ENCODE data around the gene SPRED2.

The SPRED2 gene

DNA sequence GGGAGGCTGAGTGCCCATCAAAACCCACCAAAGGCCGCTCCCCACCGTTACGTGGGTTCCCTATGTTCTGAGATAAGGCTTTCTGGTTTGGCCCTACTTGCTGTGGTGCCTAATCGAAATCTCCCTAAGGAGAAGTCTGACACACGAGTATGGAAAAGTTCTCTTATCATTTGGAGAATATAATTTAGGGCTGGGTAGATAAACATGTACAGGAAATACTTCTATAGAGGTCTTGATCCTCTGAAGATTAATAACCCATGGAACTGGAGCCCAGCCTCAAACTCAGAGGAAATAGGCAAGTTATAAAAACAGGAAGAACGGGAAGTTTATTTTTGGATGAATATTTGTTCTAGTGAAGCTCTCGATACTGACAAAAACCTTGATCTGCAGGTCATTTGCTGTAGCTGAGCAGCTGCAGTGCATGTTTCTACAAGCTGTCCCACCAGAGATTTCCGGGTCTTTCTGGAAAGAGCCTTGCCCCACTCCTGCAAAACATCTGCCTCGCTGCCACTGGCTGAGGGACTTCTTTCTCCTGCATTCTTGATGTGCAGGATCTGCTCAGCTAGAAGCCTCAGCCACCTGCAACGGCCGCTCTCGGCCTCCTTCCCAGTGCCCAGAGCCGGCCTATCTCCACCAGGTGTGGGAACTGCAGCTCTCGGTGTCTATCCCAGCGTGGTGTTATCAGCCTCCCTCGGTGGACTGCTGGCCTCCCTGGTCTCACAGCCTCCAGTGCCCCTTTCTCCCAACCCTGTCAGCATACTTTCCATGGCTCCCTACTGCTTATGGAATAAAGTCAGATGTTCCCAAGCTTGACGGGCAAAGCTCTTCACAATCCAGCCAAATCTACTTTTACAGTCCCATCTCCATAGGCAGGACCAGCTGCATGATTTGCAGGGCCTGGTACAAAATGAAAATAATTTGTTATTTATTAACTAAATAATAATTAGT is 48.6 kb downstream of the SPRED2 start:
- ChIA-PET CTCF (interaction anchor here (1.0 to 1.3 kb wide), 4 partner anchors 10 to 169 kb away, joined by 3 to 4 read pairs (median 3); no protein-coding TSS in a partner anchor), POLR2A (interaction anchor here (0.8 to 1.4 kb wide), 4 partner anchors 16 to 53 kb away, joined by 3 to 5 read pairs (median 4); no protein-coding TSS in a partner anchor)
- H3K4me3 ChIP-seq (ENCODE audit: low read depth, low read length), result no peak overlapping the region; the same call in 1 of the 2 replicates
- TF ChIP-seq, protein P1, sequence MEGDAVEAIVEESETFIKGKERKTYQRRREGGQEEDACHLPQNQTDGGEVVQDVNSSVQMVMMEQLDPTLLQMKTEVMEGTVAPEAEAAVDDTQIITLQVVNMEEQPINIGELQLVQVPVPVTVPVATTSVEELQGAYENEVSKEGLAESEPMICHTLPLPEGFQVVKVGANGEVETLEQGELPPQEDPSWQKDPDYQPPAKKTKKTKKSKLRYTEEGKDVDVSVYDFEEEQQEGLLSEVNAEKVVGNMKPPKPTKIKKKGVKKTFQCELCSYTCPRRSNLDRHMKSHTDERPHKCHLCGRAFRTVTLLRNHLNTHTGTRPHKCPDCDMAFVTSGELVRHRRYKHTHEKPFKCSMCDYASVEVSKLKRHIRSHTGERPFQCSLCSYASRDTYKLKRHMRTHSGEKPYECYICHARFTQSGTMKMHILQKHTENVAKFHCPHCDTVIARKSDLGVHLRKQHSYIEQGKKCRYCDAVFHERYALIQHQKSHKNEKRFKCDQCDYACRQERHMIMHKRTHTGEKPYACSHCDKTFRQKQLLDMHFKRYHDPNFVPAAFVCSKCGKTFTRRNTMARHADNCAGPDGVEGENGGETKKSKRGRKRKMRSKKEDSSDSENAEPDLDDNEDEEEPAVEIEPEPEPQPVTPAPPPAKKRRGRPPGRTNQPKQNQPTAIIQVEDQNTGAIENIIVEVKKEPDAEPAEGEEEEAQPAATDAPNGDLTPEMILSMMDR (IDR thresholded peaks at IDR 0.05; ENCODE audit: insufficient read depth, low read length, missing control alignments), result no peak
- DNase-seq (ENCODE audit: low read depth, low spot score), result no peak

DNA sequence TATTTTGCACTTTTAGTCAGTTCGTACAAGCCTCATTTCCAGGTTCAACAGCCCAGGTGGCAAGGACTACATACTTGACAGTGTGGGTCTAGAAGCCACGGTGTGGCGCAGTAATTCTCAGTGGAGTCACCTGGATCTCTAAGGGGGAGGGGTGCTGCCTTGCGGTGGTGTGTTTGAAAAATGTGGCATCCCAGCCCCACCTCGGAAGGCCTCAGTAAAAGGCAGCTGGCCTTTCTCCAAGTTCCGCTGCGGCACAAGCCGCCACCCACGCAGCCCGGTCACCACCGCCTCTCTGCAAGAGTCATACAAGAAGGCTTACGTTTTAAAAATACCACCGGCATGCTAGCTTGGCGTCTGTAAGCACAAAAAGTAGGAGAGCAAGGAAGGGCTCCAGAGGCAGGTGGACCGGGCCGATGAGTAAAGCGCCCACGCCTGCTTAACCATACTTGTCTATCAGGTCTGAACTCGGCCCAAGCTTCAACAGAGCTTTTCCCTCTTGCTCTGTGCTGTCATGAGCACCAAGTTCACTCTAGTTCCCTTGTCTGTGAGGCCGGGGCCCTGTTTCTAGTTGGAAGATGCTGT is 49.5 kb downstream of the SPRED2 start:
- H3K4me3 ChIP-seq (ENCODE audit: low read depth, low read length), result no peak overlapping the region; the same call in 1 of the 2 replicates
- DNase-seq (ENCODE audit: low read depth, low spot score), result peak; percentile 77
- ChIA-PET POLR2A (interaction anchor here (0.8 to 1.4 kb wide), 3 partner anchors 16 to 48 kb away, joined by 3 to 5 read pairs (median 3); no protein-coding TSS in a partner anchor), CTCF (interaction anchor here (1.0 to 1.3 kb wide), 4 partner anchors 11 to 170 kb away, joined by 3 to 4 read pairs (median 3); no protein-coding TSS in a partner anchor)
- TF ChIP-seq, protein P1 (IDR thresholded peaks at IDR 0.05; ENCODE audit: insufficient read depth, low read length, missing control alignments), result no peak

- ChIA-PET POLR2A (interaction anchor here (1.2 to 1.4 kb wide), 2 partner anchors 15 to 49 kb away, joined by 3 to 5 read pairs; no protein-coding TSS in a partner anchor), CTCF (interaction anchor here (1.1 to 1.3 kb wide), 2 partner anchors 106 to 171 kb away, joined by 3 to 4 read pairs; no protein-coding TSS in a partner anchor)
- H3K4me3 ChIP-seq (ENCODE audit: low read depth, low read length), result no peak overlapping the region
- TF ChIP-seq, protein P1 (IDR thresholded peaks at IDR 0.05; ENCODE audit: insufficient read depth, low read length, missing control alignments), result no peak
- no peak for DNase-seq (ENCODE audit: low read depth, low spot score)
Observed at GRCh38 chr2:65382323-65382722, 50.1 kb downstream of the SPRED2 start.

- CTCF ChIA-PET, result no interaction called here
- TF ChIP-seq, protein P1 (IDR thresholded peaks at IDR 0.05; ENCODE audit: insufficient read depth, low read length, missing control alignments), result no peak
- POLR2A ChIA-PET, result interaction anchor here (1.2 kb wide), 1 partner anchor 15 kb away, joined by 5 read pairs; no protein-coding TSS in a partner anchor
- DNase-seq (ENCODE audit: low read depth, low spot score), result no peak
- no peak overlapping the region for H3K4me3 ChIP-seq (ENCODE audit: low read depth, low read length)
Observed at GRCh38 chr2:65381607-65382051, 50.8 kb downstream of the SPRED2 start.

- ChIA-PET POLR2A (interaction anchor here (1.1 kb wide), 1 partner anchor 12 kb away, joined by 7 read pairs; no protein-coding TSS in a partner anchor), CTCF (interaction anchor here (0.8 to 1.3 kb wide), 3 partner anchors 8 to 12 kb away, joined by 3 to 4 read pairs (median 4); no protein-coding TSS in a partner anchor)
- DNase-seq (ENCODE audit: low read depth, low spot score), result no peak
- no peak overlapping the region for H3K4me3 ChIP-seq (ENCODE audit: low read depth, low read length)
- TF ChIP-seq, protein P1 (IDR thresholded peaks at IDR 0.05; ENCODE audit: insufficient read depth, low read length, missing control alignments), result no peak
Observed at GRCh38 chr2:65380255-65380654, 52.1 kb downstream of the SPRED2 start.
